Natural killer cell (primary cell): Measurements from ENCODE around the gene FIBP. TPM values are rescaled to one million over a fixed set of nuclear protein-coding genes. Genes with fewer than 3 reads are reported as not detected.

Experiments used
- ATAC-seq, 3 donors: fragments of 150-1000 bp in 2 of 3; fragments of 200-7000 bp in 1 of 3; cut with Tn5 transposase; 1 replicate in 1 of 3; 2 replicates in 2 of 3; pipeline ENCODE4 v1.10.0; 2021; ENCODE audit warnings: mild to moderate bottlenecking in 2 of 3, moderate library complexity in 2 of 3
- DNase-seq, 2 donors: peaks; one replicate each; pipeline versions ENCODE4 v3.0.0 to v3.0.0-alpha.2; 2013 to 2021; ENCODE audit warnings: mixed read lengths in 1 of 2
- H3K27ac ChIP-seq: one replicate; pipeline ENCODE4 v1.5.1; 2013; ENCODE audit warnings: mild to moderate bottlenecking, low read length
- H3K27me3 ChIP-seq: one replicate; pipeline ENCODE4 v1.6.1; 2013; ENCODE audit warnings: low read length; ENCODE audit not compliant: control insufficient read depth, insufficient read depth
- H3K36me3 ChIP-seq: one replicate; pipeline ENCODE4 v1.6.1; 2013; ENCODE audit warnings: low read length; ENCODE audit not compliant: control insufficient read depth, insufficient read depth
- H3K4me1 ChIP-seq: one replicate; pipeline ENCODE4 v1.6.1; 2013; ENCODE audit warnings: low read length; ENCODE audit not compliant: control insufficient read depth, insufficient read depth
- H3K4me3 ChIP-seq: one replicate; pipeline ENCODE4 v1.5.1; 2013; ENCODE audit warnings: low read length
- H3K9me3 ChIP-seq: one replicate; pipeline ENCODE4 v1.6.1; 2013; ENCODE audit warnings: low read length; ENCODE audit not compliant: control insufficient read depth, insufficient read depth
- H3K27ac Mint-ChIP-seq, 2 donors: one replicate each; pipeline ENCODE4 v1.8.0; 2022; ENCODE audit warnings: mild to moderate bottlenecking in 2 of 2, mixed read lengths in 2 of 2, moderate library complexity in 1 of 2
- H3K27me3 Mint-ChIP-seq, 2 donors: one replicate each; pipeline ENCODE4 v1.8.0; 2022; ENCODE audit warnings: low read depth in 2 of 2, mixed read lengths in 2 of 2
- H3K36me3 Mint-ChIP-seq: one replicate; pipeline ENCODE4 v1.8.0; 2022; ENCODE audit warnings: mixed read lengths
- H3K4me1 Mint-ChIP-seq, 2 donors: one replicate each; pipeline ENCODE4 v1.8.0; 2022; ENCODE audit warnings: mixed read lengths in 2 of 2
- H3K4me3 Mint-ChIP-seq: one replicate; pipeline ENCODE4 v1.8.0; 2022; ENCODE audit warnings: mild to moderate bottlenecking, moderate library complexity, mixed read lengths
- H3K9me3 Mint-ChIP-seq, 2 donors: one replicate each; pipeline ENCODE4 v1.8.0; 2022; ENCODE audit warnings: mixed read lengths in 2 of 2
- WGBS: methylation state at CpG from one replicate; pipeline ENCODE4 v1.1.7; 2013; ENCODE audit warnings: missing lambda C conversion rate; ENCODE audit not compliant: insufficient coverage; 5-methylcytosine and 5-hydroxymethylcytosine counted together
- intact Hi-C: fragments of 100-400 bp; cut with micrococcal nuclease; formaldehyde crosslinking; loops from one replicate; pipeline ENCODE4 v1.14.2; 2022
- total RNA-seq, 4 donors: library from RNA; stranded (reverse); fragments of 120-200 nt in 1 of 4; gene quantifications; one replicate each; pipeline versions ENCODE4 v1.2.3 to v1.2.4, GENCODE V29; 2013 to 2022
- TF ChIP-seq, protein P1 (sequence below): fragments of 200-600 bp; IDR thresholded peaks from one replicate; pipeline ENCODE4 v1.8.0; 2022; ENCODE audit warnings: antibody characterized with exemption

The FIBP gene
- total RNA-seq, 3 donors from 2014 or later (not counting 1 experiment from before 2014, with no cell fraction given), result 36.5 to 47.9 (median 45.7) TPM

DNA sequence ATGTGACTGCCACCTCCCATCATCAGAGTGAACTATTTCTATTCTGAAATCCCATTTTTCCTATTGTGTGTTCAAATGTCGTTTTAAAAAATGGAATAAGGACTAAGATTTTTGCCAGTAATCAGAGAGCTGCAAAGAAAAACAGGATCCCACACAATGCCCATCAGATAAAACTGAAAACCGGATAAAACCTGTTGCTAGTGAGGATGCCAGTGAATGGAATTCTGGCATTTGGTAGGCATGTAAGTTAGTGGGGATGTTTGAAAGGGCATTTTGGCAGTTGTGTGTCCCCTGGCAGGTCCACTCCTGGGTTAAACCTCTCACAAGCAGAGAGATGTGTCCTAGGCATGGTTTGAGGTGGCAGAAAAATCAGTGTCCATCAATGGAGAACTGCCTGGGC is 37.1 kb upstream of the FIBP start:
- DNase-seq (no peak), ATAC-seq (no peak)
- Mint-ChIP-seq H3K4me3 (no peak overlapping the region), H3K4me1 (peaks cover 29 to 41% of the 10 kb centered on the region in 2 donors), H3K9me3 (no peaks in the 10 kb centered on the region), H3K36me3 (no peaks in the 10 kb centered on the region), H3K27me3 (no peaks in the 10 kb centered on the region), H3K27ac (peak overlapping the region in 1 of 2 donors; percentile 23)
- Histone ChIP-seq H3K4me1 (peaks cover 43% of the 10 kb centered on the region), H3K36me3 (peaks cover 32% of the 10 kb centered on the region), H3K9me3 (no peaks in the 10 kb centered on the region), H3K27ac (no peak overlapping the region), H3K27me3 (no peaks in the 10 kb centered on the region), H3K4me3 (no peak overlapping the region)
- intact Hi-C loops, result no loop called here
- WGBS, result 100% methylated on average over 1 of the region's 2 CpGs
- TF ChIP-seq, protein P1, sequence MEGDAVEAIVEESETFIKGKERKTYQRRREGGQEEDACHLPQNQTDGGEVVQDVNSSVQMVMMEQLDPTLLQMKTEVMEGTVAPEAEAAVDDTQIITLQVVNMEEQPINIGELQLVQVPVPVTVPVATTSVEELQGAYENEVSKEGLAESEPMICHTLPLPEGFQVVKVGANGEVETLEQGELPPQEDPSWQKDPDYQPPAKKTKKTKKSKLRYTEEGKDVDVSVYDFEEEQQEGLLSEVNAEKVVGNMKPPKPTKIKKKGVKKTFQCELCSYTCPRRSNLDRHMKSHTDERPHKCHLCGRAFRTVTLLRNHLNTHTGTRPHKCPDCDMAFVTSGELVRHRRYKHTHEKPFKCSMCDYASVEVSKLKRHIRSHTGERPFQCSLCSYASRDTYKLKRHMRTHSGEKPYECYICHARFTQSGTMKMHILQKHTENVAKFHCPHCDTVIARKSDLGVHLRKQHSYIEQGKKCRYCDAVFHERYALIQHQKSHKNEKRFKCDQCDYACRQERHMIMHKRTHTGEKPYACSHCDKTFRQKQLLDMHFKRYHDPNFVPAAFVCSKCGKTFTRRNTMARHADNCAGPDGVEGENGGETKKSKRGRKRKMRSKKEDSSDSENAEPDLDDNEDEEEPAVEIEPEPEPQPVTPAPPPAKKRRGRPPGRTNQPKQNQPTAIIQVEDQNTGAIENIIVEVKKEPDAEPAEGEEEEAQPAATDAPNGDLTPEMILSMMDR, result no peak

DNA sequence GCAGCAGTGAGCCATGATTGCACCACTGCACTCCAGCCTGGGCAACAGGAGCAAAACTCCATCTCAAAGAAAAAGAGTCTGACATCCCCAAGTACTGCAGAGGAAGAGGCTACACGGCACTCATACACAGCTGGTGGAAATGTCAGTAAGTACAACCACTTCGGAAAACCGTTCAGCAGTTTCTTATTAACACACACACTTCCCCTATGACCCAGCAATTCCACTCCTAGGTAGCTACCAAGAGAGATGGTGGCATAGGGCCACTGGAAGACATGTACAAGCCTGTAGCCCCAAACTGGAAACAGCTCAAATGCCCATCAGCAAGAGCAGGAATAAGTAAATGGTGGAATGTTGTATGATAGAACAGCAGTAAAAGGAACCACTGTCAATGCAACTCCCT is 34.3 kb upstream of the FIBP start:
- TF ChIP-seq, protein P1, result no peak
- Histone ChIP-seq H3K4me3 (no peak overlapping the region), H3K36me3 (peaks cover 32% of the 10 kb centered on the region), H3K4me1 (peaks cover 42% of the 10 kb centered on the region), H3K9me3 (no peaks in the 10 kb centered on the region), H3K27ac (no peak overlapping the region), H3K27me3 (no peaks in the 10 kb centered on the region)
- peaks cover 18 to 31% of the 10 kb centered on the region in 2 donors for H3K4me1 Mint-ChIP-seq
- no peak overlapping the region for H3K4me3 Mint-ChIP-seq
- no peaks in the 10 kb centered on the region for H3K27me3 Mint-ChIP-seq
- no peaks in the 10 kb centered on the region for H3K9me3 Mint-ChIP-seq
- intact Hi-C loops, result no loop called here
- WGBS, result 67% methylated on average over 3 of the region's 3 CpGs
- ATAC-seq (no peak), DNase-seq (no peak)
- no peak overlapping the region for H3K27ac Mint-ChIP-seq
- no peaks in the 10 kb centered on the region for H3K36me3 Mint-ChIP-seq

DNA sequence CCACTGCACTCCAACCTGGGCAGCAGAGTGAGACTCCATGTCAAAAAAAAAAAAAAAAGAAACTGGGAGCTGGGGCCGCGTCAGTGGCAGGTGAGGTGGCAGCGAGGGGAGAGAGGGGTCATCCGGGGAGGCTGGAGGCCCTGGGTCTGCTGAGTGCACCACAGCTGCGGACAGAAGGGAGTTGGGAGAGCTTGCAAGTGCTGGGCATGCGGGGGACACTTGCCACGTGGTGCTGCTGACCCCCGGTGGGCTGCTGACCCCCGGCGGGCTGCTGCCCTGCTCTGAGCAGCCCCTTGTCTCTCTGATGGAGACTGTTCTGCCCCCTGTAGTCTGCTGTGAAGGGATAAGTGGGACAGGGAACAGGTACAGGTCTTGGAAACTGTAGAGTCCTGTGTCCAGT is 33.6 kb upstream of the FIBP start:
- no peak for DNase-seq
- Histone ChIP-seq H3K4me1 (peaks cover 42% of the 10 kb centered on the region), H3K27me3 (no peaks in the 10 kb centered on the region), H3K9me3 (no peaks in the 10 kb centered on the region), H3K4me3 (no peak overlapping the region), H3K36me3 (peaks cover 35% of the 10 kb centered on the region), H3K27ac (no peak overlapping the region)
- Mint-ChIP-seq H3K27me3 (no peaks in the 10 kb centered on the region), H3K36me3 (no peaks in the 10 kb centered on the region), H3K9me3 (no peaks in the 10 kb centered on the region), H3K4me1 (peaks cover 15 to 31% of the 10 kb centered on the region in 2 donors), H3K27ac (no peak overlapping the region), H3K4me3 (no peak overlapping the region)
- TF ChIP-seq, protein P1, result no peak
- 97% methylated on average over 10 of the region's 10 CpGs for WGBS
- ATAC-seq, result no peak
- intact Hi-C loops, result no loop called here

DNA sequence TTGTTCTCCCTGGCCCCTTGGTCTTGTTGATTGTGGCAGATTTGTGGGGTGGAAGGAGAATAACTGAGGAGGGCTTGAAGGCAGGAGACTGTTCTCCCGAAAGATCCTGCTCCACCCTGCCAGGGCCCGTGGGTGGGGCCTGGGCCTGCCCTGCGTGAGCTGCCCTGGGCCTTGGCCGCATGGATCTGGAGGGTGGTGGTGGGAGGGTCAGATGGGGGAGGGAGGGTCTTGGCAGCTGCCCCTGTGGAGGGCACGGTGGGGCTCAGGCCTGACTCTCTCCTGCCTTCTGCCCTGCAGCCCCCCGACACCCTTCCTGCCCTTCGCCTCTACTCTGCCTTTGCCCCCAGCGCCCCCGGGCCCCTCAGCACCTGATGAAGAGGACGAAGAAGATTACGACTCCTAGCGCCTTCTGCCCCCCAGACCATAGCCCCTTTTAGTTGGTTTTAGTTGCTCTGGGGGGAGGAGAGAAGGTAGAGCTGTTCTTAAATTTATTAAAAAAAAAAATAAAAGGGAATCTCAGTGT is 32.8 kb upstream of the FIBP start:
- DNase-seq, result no peak
- no peaks in the 10 kb centered on the region for H3K27me3 Mint-ChIP-seq
- 93% methylated on average over 12 of the region's 12 CpGs for WGBS
- no peak overlapping the region for H3K4me3 ChIP-seq
- H3K4me3 Mint-ChIP-seq, result peak overlapping the region; percentile 63
- no peaks in the 10 kb centered on the region for H3K27me3 ChIP-seq
- H3K9me3 ChIP-seq, result no peaks in the 10 kb centered on the region
- peaks cover 35% of the 10 kb centered on the region for H3K36me3 ChIP-seq
- peaks cover 18 to 37% of the 10 kb centered on the region in 2 donors for H3K4me1 Mint-ChIP-seq
- ATAC-seq, result no peak
- no peak overlapping the region for H3K27ac ChIP-seq
- intact Hi-C loops, result no loop called here
- H3K4me1 ChIP-seq, result peaks cover 48% of the 10 kb centered on the region
- no peaks in the 10 kb centered on the region for H3K36me3 Mint-ChIP-seq
- TF ChIP-seq, protein P1, result no peak
- H3K27ac Mint-ChIP-seq, result no peak overlapping the region
- H3K9me3 Mint-ChIP-seq, result no peaks in the 10 kb centered on the region
